WTC11 (cell line): Measurements from ENCODE around the gene LAIR2. TPM values are rescaled to one million over a fixed set of nuclear protein-coding genes. Genes with fewer than 3 reads are reported as not detected.
A peak's percentile ranks its signal among the peaks of the same experiment; 100 is the strongest.

Source experiments
- ATAC-seq: fragments of 200-7000 bp; cut with Tn5 transposase; 2 replicates; pipeline ENCODE4 v1.10.0; 2021; ENCODE audit warnings: mild to moderate bottlenecking, moderate library complexity
- CTCF ChIA-PET: fragments of 300-600 bp; sonication (Branson Sonifier 250); formaldehyde crosslinking; loops from one replicate; lab custom pipeline; 2021; ENCODE audit warnings: antibody characterized with exemption; lab: Charles Lee
- POLR2A ChIA-PET: fragments of 350-600 bp; sonication (Branson Sonifier 250); formaldehyde crosslinking; loops from one replicate; lab custom pipeline; 2021; ENCODE audit warnings: antibody characterized with exemption; lab: Charles Lee
- DNase-seq: peaks from one replicate; pipeline ENCODE4 v3.0.0; 2021; ENCODE audit warnings: low spot score
- H3K27ac Mint-ChIP-seq: 2 replicates; pipeline ENCODE4 v1.8.0; 2021; ENCODE audit warnings: mixed read lengths
- H3K27me3 Mint-ChIP-seq: 2 replicates; pipeline ENCODE4 v1.8.0; 2021; ENCODE audit warnings: low read depth, mild to moderate bottlenecking, moderate library complexity, mixed read lengths
- H3K36me3 Mint-ChIP-seq: 2 replicates; pipeline ENCODE4 v1.8.0; 2021; ENCODE audit warnings: mixed read lengths
- H3K4me1 Mint-ChIP-seq: 2 replicates; pipeline ENCODE4 v1.8.0; 2022; ENCODE audit warnings: mixed read lengths
- H3K4me3 Mint-ChIP-seq: 2 replicates; pipeline ENCODE4 v1.8.0; 2021; ENCODE audit warnings: mild to moderate bottlenecking, moderate library complexity, mixed read lengths
- H3K9me3 Mint-ChIP-seq: 2 replicates; pipeline ENCODE4 v1.8.0; 2021; ENCODE audit warnings: mixed read lengths
- CREM ChIP-seq: sonication (generic); formaldehyde crosslinking; IDR thresholded peaks from 2 replicates; pipeline ENCODE4 v1.8.1; 2022; ENCODE audit warnings: mild to moderate bottlenecking, missing genetic modification reagents, moderate library complexity
- EMX1 ChIP-seq: fragments of 250-450 bp; sonication (Bioruptor Pico); IDR thresholded peaks from 2 replicates; pipeline ENCODE4 v1.8.0; 2021; ENCODE audit warnings: mild to moderate bottlenecking
- ETV6 ChIP-seq: sonication (generic); formaldehyde crosslinking; IDR thresholded peaks from 2 replicates; pipeline ENCODE4 v1.8.1; 2022; ENCODE audit warnings: mild to moderate bottlenecking, missing genetic modification reagents
- KAT7 ChIP-seq: sonication (generic); formaldehyde crosslinking; IDR thresholded peaks from 2 replicates; pipeline ENCODE4 v1.8.1; 2023; ENCODE audit warnings: missing genetic modification reagents, mild to moderate bottlenecking, borderline replicate concordance
- MYBL2 ChIP-seq: sonication (generic); formaldehyde crosslinking; IDR thresholded peaks from 2 replicates; pipeline ENCODE4 v1.8.1; 2023; ENCODE audit warnings: mild to moderate bottlenecking, moderate library complexity, missing genetic modification reagents
- NFATC4 ChIP-seq: fragments of 250-450 bp; sonication (Bioruptor Pico); IDR thresholded peaks from 2 replicates; pipeline ENCODE4 v1.9.0; 2021; ENCODE audit warnings: mild to moderate bottlenecking
- NR2C2 ChIP-seq: sonication (generic); formaldehyde crosslinking; IDR thresholded peaks from 2 replicates; pipeline ENCODE4 v1.8.0; 2022; ENCODE audit warnings: mild to moderate bottlenecking, missing genetic modification reagents
- RORB ChIP-seq: fragments of 250-450 bp; sonication (Bioruptor Pico); IDR thresholded peaks from 2 replicates; pipeline ENCODE4 v1.9.0; 2021; ENCODE audit warnings: mild to moderate bottlenecking
- SMAD3 ChIP-seq: sonication (generic); formaldehyde crosslinking; IDR thresholded peaks from 2 replicates; pipeline ENCODE4 v1.8.0; 2022; ENCODE audit warnings: missing genetic modification reagents, mild to moderate bottlenecking, borderline replicate concordance
- TP53 ChIP-seq: sonication (generic); formaldehyde crosslinking; IDR thresholded peaks from 2 replicates; pipeline ENCODE4 v1.8.1; 2023; ENCODE audit warnings: mild to moderate bottlenecking, missing genetic modification reagents
- ZBTB21 ChIP-seq: sonication (generic); formaldehyde crosslinking; IDR thresholded peaks from 2 replicates; pipeline ENCODE4 v1.8.1; 2023; ENCODE audit warnings: mild to moderate bottlenecking, missing genetic modification reagents, borderline replicate concordance
- ZNF416 ChIP-seq: fragments of 250-450 bp; sonication (Bioruptor Pico); IDR thresholded peaks from 2 replicates; pipeline ENCODE4 v1.9.0; 2021; ENCODE audit warnings: mild to moderate bottlenecking, inconsistent platforms
- total RNA-seq: library from RNA; stranded (reverse); gene quantifications from 3 replicates; pipeline ENCODE4 v1.2.3, GENCODE V29; 2021
- TF ChIP-seq, protein P1 (sequence below): sonication (generic); formaldehyde crosslinking; IDR thresholded peaks from 2 replicates; pipeline ENCODE4 v1.8.1; 2022; ENCODE audit warnings: mild to moderate bottlenecking, missing genetic modification reagents, moderate library complexity, borderline replicate concordance
- TF ChIP-seq, protein P2 (sequence below): sonication (generic); formaldehyde crosslinking; conservative IDR thresholded peaks from 2 replicates; pipeline ENCODE4 v1.8.1; 2023; ENCODE audit warnings: mild to moderate bottlenecking, low read depth, missing genetic modification reagents, moderate library complexity
- TF ChIP-seq, protein P3 (sequence below): sonication (generic); formaldehyde crosslinking; IDR thresholded peaks from 2 replicates; pipeline ENCODE4 v1.8.0; 2023; ENCODE audit warnings: missing genetic modification reagents, mild to moderate bottlenecking, borderline replicate concordance
- TF ChIP-seq, protein P4 (sequence below): sonication (generic); formaldehyde crosslinking; IDR thresholded peaks from 2 replicates; pipeline ENCODE4 v1.8.0; 2022; ENCODE audit warnings: missing genetic modification reagents

LAIR2 gene
- total RNA-seq, 1 experiment from 2014 or later = not detected

DNA sequence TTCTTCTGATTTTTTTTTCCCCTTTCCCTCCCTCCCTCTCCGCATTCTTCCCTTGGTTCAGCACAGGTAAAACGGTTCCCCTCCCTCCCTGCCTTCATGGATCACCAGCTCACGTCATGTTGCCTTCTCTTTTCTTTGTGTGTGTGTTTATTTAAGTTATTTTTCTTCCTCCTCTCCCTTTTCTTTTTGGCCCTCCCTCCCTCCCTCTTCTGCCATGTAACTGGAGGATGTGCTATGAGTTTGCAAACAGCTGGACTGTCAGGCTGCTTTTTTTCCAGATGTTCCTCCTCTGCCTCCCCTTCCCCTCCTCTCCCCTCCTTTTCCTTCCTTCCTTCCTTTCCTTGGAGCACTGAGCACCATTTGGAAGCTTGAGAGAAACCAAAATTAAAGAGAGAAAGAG is 41.0 kb upstream of the LAIR2 start:
- ATAC-seq (no peak), DNase-seq (no peak)
- no peak overlapping the region; the same call in 1 of the 2 replicates for H3K4me3 Mint-ChIP-seq
- TF ChIP-seq, protein P1, sequence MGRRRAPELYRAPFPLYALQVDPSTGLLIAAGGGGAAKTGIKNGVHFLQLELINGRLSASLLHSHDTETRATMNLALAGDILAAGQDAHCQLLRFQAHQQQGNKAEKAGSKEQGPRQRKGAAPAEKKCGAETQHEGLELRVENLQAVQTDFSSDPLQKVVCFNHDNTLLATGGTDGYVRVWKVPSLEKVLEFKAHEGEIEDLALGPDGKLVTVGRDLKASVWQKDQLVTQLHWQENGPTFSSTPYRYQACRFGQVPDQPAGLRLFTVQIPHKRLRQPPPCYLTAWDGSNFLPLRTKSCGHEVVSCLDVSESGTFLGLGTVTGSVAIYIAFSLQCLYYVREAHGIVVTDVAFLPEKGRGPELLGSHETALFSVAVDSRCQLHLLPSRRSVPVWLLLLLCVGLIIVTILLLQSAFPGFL (CRISPR knock-in tag) = no peak
- TF ChIP-seq ZNF416 (CRISPR knock-in tag) (no peak), RORB (CRISPR knock-in tag) (no peak)
- TF ChIP-seq, protein P2, sequence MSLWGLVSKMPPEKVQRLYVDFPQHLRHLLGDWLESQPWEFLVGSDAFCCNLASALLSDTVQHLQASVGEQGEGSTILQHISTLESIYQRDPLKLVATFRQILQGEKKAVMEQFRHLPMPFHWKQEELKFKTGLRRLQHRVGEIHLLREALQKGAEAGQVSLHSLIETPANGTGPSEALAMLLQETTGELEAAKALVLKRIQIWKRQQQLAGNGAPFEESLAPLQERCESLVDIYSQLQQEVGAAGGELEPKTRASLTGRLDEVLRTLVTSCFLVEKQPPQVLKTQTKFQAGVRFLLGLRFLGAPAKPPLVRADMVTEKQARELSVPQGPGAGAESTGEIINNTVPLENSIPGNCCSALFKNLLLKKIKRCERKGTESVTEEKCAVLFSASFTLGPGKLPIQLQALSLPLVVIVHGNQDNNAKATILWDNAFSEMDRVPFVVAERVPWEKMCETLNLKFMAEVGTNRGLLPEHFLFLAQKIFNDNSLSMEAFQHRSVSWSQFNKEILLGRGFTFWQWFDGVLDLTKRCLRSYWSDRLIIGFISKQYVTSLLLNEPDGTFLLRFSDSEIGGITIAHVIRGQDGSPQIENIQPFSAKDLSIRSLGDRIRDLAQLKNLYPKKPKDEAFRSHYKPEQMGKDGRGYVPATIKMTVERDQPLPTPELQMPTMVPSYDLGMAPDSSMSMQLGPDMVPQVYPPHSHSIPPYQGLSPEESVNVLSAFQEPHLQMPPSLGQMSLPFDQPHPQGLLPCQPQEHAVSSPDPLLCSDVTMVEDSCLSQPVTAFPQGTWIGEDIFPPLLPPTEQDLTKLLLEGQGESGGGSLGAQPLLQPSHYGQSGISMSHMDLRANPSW (CRISPR knock-in tag) = no peak
- peaks cover 7% of the 10 kb centered on the region for H3K4me1 Mint-ChIP-seq
- H3K27me3 Mint-ChIP-seq = peaks cover 15% of the 10 kb centered on the region
- peak overlapping the region; percentile 44; the same call in 1 of the 2 replicates for H3K27ac Mint-ChIP-seq
- no peaks in the 10 kb centered on the region for H3K9me3 Mint-ChIP-seq
- CTCF ChIA-PET = interaction anchor here (0.6 to 2.6 kb wide), 5 partner anchors 12 to 40 kb away, joined by 3 to 27 read pairs (median 13); partner anchors contain the start of gene LENG8
- H3K36me3 Mint-ChIP-seq = peaks cover 31% of the 10 kb centered on the region
- POLR2A ChIA-PET = interaction anchor here (1.1 kb wide), 1 partner anchor 12 kb away, joined by 7 read pairs; the partner anchor contains the start of gene LENG8

DNA sequence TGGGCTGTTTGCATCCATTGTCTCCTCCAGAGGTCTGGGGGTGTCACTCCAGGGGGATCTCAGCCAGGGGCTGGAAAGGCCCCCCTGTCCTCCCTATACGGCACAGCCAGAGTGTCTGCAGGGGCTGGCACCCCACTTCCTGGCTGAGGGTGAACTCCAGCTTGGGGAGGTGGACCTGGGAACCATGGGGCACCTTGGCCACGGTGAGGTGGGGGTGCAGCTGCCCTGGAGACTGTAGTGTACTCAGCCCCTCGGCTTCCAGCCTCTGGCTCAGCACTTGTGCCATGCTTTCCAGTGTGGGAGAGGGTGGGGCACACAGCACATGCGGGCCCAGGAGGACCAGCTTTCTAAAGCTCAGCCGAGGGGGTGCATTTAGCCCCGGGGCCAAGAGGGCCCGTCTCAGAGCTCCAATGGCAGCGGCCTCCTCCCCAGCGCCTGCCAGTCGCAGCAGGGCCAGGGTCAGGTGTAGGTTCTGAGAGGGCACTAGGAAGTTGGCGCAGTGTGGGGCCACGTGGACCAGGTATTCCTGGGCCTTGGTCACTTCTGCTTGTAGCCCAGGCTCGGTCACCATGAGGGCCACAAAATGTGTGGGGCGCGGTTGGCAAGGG is 40.5 kb upstream of the LAIR2 start:
- CTCF ChIA-PET = interaction anchor here (0.6 to 2.6 kb wide), 10 partner anchors 12 to 1192 kb away, joined by 3 to 27 read pairs (median 4); partner anchors contain the start of genes LENG8 and U2AF2

DNA sequence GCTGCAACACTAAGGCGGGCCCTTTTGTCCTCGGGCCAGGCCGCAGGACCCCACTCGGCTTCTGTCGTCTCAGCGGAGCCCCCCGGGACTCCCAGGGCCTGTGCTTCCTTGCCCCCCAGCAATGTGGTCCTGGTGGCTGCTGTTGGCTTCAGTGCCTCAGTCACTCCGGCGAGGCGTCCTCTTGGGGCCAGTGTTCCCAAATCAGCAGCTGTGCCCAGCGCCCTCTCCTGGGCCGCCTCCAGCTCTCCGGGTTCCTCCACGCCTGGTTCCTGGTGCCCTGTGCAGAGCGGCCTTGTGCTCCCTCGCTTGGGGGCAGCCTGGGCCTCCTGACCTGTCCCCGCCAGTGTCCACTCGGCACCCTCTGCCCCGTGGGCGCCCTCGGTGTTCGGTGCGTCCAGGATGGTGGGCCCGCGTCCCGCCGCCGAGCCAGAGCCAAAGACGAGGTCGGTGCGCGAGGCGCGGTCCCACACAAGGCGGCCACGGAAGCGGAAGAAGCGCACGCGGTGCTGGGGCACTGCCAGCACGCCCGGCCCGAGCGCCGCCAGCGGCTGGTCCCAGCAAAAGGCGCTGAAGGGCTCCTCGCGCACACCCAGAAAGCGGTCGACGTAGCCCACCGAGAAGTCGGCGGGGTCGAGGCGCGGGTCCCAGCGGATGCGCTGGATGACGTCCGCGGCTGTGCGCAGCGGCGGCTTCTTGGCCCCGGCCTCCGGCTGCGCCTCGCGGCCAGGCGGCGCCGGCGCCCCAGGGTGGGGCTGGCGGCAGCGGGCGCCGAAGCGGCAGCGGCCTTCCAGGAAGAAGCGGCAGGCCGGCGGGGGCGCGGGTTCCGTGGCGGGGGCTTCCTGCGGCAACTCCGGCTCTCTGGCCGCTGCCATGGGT is 39.7 kb upstream of the LAIR2 start:
- CTCF ChIA-PET = interaction anchor here (0.6 to 2.6 kb wide), 15 partner anchors 12 to 1192 kb away, joined by 3 to 27 read pairs (median 4); partner anchors contain the start of genes LENG8, TTYH1 and U2AF2
- ATAC-seq (peak; percentile 21), DNase-seq (peak; percentile 69)
- H3K4me1 Mint-ChIP-seq = peaks cover 7% of the 10 kb centered on the region
- H3K9me3 Mint-ChIP-seq = no peaks in the 10 kb centered on the region
- H3K36me3 Mint-ChIP-seq = peaks cover 23% of the 10 kb centered on the region
- peaks cover 18% of the 10 kb centered on the region for H3K27me3 Mint-ChIP-seq
- POLR2A ChIA-PET = interaction anchor here (0.8 to 1.1 kb wide), 5 partner anchors 9 to 842 kb away, joined by 4 to 13 read pairs (median 6); partner anchors contain the start of genes CDC42EP5 and LENG8
- H3K27ac Mint-ChIP-seq = no peak overlapping the region
- H3K4me3 Mint-ChIP-seq = peak overlapping the region; percentile 78
- peak; percentile 40; the same call in 1 of the 2 replicates for TF ChIP-seq SMAD3 (CRISPR knock-in tag)
- TF ChIP-seq ZBTB21 (CRISPR knock-in tag) = peak; percentile 93
- TF ChIP-seq RORB (CRISPR knock-in tag) = no peak
- TF ChIP-seq TP53 (CRISPR knock-in tag) = peak; percentile 93
- TF ChIP-seq MYBL2 (CRISPR knock-in tag) = peak; percentile 94
- peak; percentile 60 for TF ChIP-seq NFATC4
- 0 out of 2 replicates have a peak, but pooled peaks have one; percentile 59 for TF ChIP-seq EMX1 (CRISPR knock-in tag)
- TF ChIP-seq, protein P3, sequence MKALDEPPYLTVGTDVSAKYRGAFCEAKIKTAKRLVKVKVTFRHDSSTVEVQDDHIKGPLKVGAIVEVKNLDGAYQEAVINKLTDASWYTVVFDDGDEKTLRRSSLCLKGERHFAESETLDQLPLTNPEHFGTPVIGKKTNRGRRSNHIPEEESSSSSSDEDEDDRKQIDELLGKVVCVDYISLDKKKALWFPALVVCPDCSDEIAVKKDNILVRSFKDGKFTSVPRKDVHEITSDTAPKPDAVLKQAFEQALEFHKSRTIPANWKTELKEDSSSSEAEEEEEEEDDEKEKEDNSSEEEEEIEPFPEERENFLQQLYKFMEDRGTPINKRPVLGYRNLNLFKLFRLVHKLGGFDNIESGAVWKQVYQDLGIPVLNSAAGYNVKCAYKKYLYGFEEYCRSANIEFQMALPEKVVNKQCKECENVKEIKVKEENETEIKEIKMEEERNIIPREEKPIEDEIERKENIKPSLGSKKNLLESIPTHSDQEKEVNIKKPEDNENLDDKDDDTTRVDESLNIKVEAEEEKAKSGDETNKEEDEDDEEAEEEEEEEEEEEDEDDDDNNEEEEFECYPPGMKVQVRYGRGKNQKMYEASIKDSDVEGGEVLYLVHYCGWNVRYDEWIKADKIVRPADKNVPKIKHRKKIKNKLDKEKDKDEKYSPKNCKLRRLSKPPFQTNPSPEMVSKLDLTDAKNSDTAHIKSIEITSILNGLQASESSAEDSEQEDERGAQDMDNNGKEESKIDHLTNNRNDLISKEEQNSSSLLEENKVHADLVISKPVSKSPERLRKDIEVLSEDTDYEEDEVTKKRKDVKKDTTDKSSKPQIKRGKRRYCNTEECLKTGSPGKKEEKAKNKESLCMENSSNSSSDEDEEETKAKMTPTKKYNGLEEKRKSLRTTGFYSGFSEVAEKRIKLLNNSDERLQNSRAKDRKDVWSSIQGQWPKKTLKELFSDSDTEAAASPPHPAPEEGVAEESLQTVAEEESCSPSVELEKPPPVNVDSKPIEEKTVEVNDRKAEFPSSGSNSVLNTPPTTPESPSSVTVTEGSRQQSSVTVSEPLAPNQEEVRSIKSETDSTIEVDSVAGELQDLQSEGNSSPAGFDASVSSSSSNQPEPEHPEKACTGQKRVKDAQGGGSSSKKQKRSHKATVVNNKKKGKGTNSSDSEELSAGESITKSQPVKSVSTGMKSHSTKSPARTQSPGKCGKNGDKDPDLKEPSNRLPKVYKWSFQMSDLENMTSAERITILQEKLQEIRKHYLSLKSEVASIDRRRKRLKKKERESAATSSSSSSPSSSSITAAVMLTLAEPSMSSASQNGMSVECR = peak; percentile 87
- TF ChIP-seq KAT7 (CRISPR knock-in tag) = peak; percentile 93
- TF ChIP-seq, protein P4, sequence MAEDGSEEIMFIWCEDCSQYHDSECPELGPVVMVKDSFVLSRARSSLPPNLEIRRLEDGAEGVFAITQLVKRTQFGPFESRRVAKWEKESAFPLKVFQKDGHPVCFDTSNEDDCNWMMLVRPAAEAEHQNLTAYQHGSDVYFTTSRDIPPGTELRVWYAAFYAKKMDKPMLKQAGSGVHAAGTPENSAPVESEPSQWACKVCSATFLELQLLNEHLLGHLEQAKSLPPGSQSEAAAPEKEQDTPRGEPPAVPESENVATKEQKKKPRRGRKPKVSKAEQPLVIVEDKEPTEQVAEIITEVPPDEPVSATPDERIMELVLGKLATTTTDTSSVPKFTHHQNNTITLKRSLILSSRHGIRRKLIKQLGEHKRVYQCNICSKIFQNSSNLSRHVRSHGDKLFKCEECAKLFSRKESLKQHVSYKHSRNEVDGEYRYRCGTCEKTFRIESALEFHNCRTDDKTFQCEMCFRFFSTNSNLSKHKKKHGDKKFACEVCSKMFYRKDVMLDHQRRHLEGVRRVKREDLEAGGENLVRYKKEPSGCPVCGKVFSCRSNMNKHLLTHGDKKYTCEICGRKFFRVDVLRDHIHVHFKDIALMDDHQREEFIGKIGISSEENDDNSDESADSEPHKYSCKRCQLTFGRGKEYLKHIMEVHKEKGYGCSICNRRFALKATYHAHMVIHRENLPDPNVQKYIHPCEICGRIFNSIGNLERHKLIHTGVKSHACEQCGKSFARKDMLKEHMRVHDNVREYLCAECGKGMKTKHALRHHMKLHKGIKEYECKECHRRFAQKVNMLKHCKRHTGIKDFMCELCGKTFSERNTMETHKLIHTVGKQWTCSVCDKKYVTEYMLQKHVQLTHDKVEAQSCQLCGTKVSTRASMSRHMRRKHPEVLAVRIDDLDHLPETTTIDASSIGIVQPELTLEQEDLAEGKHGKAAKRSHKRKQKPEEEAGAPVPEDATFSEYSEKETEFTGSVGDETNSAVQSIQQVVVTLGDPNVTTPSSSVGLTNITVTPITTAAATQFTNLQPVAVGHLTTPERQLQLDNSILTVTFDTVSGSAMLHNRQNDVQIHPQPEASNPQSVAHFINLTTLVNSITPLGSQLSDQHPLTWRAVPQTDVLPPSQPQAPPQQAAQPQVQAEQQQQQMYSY (CRISPR knock-in tag) = peak; percentile 37; the same call in 1 of the 2 replicates
- TF ChIP-seq CREM (CRISPR knock-in tag) = 0 out of 2 replicates have a peak, but pooled peaks have one; percentile 74
- TF ChIP-seq ETV6 (CRISPR knock-in tag) = peak; percentile 69

More for the DNA sequence above, 40.5 kb upstream of the LAIR2 start:
- Mint-ChIP-seq H3K9me3 (no peaks in the 10 kb centered on the region), H3K36me3 (peaks cover 29% of the 10 kb centered on the region), H3K27me3 (peaks cover 18% of the 10 kb centered on the region), H3K4me1 (peaks cover 7% of the 10 kb centered on the region), H3K4me3 (peak overlapping the region; percentile 58), H3K27ac (peak overlapping the region; percentile 44; the same call in 1 of the 2 replicates)
- TF ChIP-seq ZNF416 (CRISPR knock-in tag) (peak; percentile 7; the same call in 1 of the 2 replicates), NR2C2 (no peak)
- DNase-seq = no peak
- ATAC-seq = no peak
- POLR2A ChIA-PET = interaction anchor here (1.1 kb wide), 1 partner anchor 13 kb away, joined by 7 read pairs; the partner anchor contains the start of gene LENG8
